Hematopoietic multipotent progenitor cell treated with erythropoietin and hydrocortisone succinate and interleukin-3 and kit ligand, for 17 days (in vitro differentiated cells): ENCODE data around the gene LRRC8D.
A peak's percentile ranks its signal among the peaks of the same experiment; 100 is the strongest.

Experiments
- DNase-seq: peaks from one replicate; pipeline ENCODE4 v3.0.0-alpha.2; 2015; ENCODE audit warnings: low spot score

The LRRC8D gene

DNA sequence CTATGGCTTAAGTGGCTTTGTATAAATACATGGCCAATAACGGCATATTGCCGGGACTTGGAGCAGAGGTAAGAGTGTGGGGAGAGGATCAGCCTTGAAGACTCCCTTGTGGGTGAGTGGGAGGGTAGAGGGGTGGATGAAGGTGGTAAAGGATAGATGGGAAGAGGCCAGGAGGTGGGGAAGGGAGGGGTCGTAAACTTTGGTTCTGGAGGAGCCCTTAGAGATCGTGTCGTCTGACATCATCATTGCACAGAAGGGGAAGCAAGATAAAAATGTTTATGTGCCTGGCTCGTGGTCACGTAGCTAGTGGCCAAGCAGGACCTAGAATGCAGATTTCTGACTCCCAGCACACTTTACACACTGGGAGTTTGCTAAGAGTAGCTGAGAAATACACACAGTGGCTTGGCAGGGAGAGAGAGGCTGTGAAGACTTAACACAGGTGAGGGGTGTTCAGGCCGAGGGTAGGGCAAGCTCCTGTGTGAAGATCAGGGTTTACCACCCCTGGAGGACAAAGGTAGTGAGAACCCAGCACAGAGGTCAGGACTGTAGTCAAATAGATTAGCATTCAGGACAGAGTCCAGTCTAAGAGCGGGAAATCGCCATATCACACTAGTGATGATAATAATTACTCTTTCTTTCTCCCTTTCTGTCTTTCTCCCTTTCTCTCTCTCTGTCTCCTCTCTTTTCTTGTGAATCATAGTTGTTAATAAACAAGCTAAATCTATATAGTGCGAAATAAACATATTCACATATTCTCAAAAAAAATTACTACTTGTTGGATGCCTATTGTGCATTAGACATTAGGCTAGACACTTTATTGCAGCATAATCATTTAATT lies 75.5 kb downstream of the LRRC8D start:
- DNase-seq, result peak; percentile 82

DNA sequence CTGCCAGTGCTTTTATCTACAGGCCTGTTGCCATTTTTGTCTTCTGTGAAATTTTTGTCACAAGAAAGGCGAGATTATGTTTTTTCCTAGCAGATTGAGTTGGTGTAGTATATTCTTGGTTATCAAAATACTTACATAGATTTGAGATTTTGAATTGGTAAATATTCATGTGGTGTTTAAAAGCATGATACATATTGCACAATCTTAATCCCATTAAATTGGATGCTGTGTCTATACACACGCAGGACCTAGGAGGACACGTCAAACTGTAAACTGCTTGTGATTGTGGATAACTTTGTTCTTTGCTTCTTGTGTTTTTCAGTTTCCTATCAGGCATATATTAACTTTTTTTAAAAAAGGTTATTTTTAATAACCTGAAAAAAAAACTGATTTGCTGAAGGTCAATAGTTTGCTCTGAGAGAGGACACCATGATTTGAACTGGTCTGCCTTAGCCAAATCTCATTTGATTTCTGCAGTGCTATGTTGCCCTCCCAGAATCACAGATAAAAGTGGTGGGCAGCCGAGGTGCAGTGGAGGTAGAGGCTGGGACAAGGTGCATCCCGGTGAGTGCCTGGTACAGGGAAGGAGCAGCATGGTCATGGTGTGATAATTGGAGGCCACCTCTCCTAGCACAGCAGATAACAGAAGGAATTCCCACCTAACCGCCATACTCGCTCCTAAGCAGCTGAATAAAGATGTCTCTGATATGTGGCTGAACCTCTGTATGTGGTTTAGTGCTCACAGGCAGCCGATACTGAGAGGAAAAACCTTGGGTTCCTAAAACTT lies 76.7 kb downstream of the LRRC8D start:
- DNase-seq, result peak; percentile 26

- DNase-seq, result no peak
Observed at GRCh38 chr1:89898150-89898549, 77.3 kb downstream of the LRRC8D start.

DNA sequence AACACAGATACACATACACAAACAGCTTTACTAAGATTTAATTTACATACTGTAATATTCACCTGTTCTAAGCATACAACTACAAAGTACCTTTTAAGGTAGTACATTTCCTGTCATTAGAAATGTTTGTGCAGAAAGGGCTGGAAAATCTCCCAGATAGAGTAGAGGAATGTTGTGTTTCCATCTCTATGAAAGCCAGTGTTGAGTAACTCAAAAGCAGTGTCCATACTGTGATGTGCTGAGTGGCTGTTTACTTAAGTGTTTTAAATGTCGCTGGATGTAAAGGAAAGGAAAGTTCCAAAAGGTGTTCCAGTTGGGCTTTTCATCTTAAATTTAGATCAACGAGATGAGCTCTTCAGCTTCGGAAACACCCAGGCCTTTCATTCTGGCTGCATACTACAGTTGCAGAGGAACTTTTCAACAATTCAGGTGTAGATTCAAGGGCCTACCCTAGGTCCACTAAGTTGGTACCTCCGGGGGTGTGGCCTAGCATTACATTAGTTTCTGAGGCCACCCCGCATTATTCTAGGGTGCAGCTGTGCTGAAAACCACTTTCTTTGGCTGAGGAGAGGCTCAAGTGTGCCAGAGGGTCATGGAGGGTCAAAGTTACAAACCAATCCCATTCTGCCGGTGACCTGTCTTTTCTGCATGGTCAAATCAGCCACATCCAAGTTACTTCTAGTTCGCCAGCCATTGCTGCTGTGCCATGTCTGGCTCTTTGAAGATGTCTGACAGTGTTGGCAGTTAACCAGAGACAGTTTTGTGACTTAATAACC lies 78.1 kb downstream of the LRRC8D start:
- no peak for DNase-seq

DNA sequence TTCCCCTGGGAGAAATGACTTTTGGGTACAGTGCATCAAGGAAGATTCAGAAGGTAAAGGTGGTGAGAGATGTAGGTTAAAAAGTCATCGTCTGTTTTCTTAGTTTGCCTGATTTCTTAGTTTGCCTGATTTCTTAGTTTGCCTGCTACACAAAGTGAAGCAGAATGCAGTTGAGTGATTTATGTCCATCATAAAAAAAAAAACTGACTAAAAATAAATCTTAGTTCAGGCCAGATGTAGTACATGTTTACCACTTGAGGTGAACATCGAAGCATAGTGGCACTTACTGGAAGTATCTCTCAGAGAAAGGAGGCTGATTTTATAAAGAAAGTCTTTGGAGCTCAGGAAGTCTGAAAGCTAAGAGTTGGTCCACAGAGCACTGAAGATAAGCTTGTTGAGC lies 79.5 kb downstream of the LRRC8D start:
- DNase-seq, result no peak

GRCh38 chr1:89900791-89901708 lies 80.2 kb downstream of the LRRC8D start:
- DNase-seq, result peak; percentile 66

- no peak for DNase-seq
Observed at GRCh38 chr1:89901957-89902669, 81.3 kb downstream of the LRRC8D start.

- no peak for DNase-seq
Observed at GRCh38 chr1:89903550-89903949, 82.7 kb downstream of the LRRC8D start.

DNA sequence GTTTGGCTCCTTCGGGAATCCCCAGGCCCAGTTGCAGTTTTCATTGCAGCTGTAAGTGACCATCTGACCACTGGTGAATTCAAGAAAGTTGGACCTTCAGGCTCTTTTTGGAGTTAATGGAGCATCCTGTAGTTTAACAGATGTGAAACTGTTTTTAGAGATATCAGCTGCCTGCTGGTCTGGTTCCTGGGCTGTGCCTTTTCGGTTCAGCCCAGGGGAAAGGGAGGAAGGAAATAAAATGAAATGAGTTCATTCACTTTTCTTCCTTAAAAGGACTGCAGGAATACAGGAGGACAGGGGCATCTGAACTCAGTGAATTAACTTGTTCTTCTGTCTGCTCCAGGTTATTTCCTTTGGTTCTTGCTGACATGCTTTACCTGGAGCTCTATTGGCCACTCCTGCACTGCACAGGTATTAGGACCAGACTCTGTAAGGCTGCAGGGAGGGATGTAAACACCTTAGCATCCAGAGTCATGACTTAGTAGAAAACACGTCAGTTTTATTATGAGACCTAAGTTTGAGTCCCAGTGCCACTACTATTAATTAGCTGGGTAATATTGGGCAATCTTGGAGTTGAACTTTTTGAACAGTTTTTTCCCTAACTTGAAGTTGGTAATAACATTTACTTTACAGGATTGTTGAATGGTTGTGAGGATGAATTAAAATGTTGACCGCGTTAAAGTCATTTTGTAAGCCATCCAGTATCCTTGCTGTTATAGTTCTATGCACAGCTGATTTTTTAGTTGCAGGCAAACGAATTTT lies 83.6 kb downstream of the LRRC8D start:
- peak; percentile 32 for DNase-seq

GRCh38 chr1:89905395-89906058 lies 84.7 kb downstream of the LRRC8D start:
- DNase-seq, result no peak

DNA sequence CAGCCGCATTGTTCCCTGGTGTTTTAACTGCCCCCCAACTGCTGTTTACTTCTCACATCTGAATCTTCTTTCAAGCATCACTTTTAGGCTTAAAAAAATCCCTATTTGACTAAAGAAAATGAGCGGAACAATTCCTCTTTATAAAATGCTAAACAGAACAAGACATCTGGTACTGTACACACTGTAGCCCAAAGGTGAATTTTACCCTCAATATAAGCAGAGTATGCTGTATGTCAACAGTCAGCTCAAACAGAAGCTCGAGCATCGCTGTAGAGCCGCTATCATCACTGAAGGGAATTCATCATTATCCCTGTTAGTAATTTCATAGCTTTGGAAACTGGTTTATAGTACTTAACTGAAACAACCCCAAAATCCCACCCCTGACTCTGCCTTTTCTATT lies 85.3 kb downstream of the LRRC8D start:
- DNase-seq, result no peak

GRCh38 chr1:89907727-89908212 lies 86.9 kb downstream of the LRRC8D start:
- DNase-seq, result no peak

GRCh38 chr1:89908273-89908671 lies 87.4 kb downstream of the LRRC8D start:
- no peak for DNase-seq

DNA sequence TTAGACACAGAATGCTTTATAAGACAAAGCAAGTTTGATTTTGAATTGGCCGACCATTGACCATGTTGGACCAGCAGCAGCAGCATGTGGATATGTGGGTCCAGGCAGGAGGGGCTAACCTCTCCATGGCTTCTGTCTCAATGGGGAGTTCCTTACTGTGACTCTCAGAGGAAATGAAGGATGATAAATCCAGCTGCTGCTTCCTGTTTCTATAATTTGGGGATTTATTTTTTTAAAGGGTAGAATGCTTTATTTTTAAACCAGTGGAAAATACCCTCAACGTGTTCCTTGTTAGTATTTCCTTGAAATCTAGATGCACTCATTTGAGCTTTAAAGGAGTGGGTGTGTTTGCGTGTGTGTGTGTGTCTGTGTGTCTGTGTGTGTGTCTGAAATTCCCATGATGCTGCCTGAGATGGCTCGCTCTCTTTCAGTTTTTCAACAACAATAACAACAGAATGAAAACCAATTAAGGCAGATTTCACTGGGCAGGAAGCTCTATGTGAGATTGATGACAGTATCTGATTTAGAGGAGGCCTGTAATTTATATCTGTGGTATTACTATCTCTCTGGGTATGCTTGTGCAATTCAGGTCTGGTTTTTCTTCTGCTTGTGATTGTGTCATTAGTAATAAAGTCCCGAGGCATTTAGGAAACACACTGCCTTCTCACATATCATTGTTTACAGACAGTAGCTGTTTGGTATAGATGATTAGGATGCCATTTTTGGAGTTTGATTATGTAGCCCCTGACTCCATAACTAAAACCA lies 88.0 kb downstream of the LRRC8D start:
- no peak for DNase-seq

- DNase-seq, result no peak
Observed at GRCh38 chr1:89910268-89910667, 89.4 kb downstream of the LRRC8D start.

GRCh38 chr1:89910780-89911179 lies 89.9 kb downstream of the LRRC8D start:
- DNase-seq, result no peak

DNA sequence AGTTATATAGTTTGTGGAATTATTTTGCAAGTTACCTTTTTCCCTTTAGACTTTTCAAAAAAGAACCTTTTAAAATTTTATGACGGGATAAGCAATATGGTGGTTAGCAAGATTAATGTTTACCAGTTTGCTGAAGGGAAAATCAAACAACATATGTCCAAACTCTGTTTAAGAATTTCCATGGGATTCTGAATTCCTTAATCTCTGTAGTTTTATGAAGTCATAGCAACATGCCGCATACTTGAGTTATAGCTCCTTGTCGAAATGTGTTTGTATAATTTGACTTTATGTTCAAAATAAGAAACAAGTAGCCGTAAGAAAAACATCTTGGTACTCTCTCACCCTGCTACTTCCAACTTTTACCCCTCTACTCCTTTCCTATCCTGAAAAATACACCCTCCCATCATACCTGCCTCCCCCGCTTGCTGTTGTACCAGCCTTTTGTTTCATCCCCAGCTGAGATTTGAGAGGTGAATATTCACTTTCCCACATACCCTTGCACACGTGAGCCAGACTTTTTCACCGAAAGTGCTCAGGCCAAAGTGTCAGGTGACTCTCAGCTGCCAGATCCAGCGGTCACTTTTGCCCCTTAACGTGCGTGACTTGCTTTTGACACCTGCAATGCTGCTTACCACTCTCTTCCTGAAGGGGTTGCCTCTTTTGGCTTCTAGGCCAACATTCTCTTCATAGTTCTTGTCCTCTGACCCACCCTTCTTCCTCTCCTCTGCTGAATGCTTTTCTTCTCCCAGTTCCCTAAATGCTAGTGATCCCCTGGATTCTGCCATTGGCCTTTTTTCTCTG lies 90.6 kb downstream of the LRRC8D start:
- no peak for DNase-seq

- DNase-seq, result no peak
Observed at GRCh38 chr1:89912073-89912472, 91.2 kb downstream of the LRRC8D start.
